HL-60 (cell line): Measurements from ENCODE around the gene MPP2.

Experiments used
- DNase-seq, 2 experiments: peaks; one replicate each; pipeline ENCODE4 v3.0.0-alpha.2; 2010 to 2020; ENCODE audit warnings: low read depth in 1 of 2, low spot score in 1 of 2
- H3K27ac ChIP-seq: fragments of 250-450 bp; sonication (Bioruptor Pico); replicated peaks from 2 replicates; pipeline ENCODE4 v1.5.1; 2020; ENCODE audit warnings: mild to moderate bottlenecking, moderate library complexity
- H3K27me3 ChIP-seq: fragments of 250-450 bp; sonication (Bioruptor Pico); 2 replicates; pipeline ENCODE4 v1.5.1; 2021; ENCODE audit warnings: mild to moderate bottlenecking, moderate library complexity; ENCODE audit not compliant: insufficient read depth, poor library complexity, severe bottlenecking
- H3K4me3 ChIP-seq: replicated peaks from 2 replicates; pipeline ENCODE4 v1.5.1; 2011; ENCODE audit warnings: mild to moderate bottlenecking, control low read depth, low read length; ENCODE audit not compliant: insufficient read depth
- GABPA ChIP-seq: IDR thresholded peaks from 2 replicates; pipeline ENCODE4 v1.6.1; 2012; ENCODE audit warnings: low read depth
- POLR2AphosphoS5 ChIP-seq: IDR thresholded peaks from 2 replicates; pipeline ENCODE4 v1.6.1; 2012; ENCODE audit warnings: low read depth
- SPI1 ChIP-seq: IDR thresholded peaks from 2 replicates; pipeline ENCODE4 v1.6.1; 2012; ENCODE audit warnings: low read depth, mild to moderate bottlenecking, borderline replicate concordance
- TF ChIP-seq, protein P1 (sequence below): IDR thresholded peaks from one replicate; pipeline ENCODE4 v1.5.1; 2011; ENCODE audit warnings: low read length, control low read depth, inconsistent platforms; ENCODE audit not compliant: insufficient read depth
- TF ChIP-seq, protein P2 (sequence below): IDR thresholded peaks from 2 replicates; pipeline ENCODE4 v1.6.1; 2012; ENCODE audit warnings: low read depth; ENCODE audit not compliant: insufficient replicate concordance

The MPP2 gene

DNA sequence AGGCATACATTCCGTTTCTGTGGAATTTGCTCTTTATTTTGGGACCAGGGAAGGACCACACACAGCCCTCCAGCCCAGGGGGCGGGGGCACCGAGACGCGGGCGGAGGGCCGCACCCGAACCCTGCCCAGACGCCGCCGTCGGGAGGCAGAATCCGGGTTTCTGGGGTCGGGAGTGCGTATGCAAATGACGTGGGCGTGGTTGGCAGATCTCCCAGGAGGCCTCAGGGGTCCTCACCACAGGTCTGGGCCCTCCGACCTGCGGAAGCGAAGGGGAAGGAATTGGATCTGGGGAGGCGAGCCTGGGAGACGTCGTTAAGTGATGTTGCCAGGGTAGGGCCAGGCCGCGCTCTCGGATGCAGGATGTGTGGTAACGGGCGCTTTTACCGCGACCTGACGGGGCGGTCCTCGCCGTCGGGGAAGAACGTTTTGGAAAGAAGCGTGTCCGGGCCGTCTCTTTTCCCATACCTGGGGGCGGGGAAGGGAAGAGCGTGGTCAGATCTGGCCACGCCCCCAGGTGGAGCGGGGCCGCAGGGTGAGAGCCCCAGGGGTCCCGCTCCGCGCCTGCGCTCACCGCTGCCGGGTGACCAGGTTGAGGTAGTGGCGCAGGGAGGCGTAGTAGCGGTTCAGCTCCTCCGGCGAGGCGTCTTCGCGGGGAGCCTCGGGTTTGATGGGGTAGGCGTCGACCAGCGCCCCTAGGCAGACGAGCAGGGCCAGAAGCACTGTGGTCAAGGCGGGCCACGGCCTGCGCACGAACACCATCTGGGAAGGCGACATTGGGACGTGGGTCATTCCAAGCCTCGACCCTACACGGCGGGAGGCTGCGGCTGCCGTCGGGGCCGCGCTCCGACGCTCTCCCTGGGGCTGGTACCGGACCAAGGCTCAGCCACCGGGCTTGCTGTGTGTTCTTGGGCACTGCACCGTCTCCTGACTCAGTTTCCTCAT is 45.7 kb upstream of the MPP2 start:
- TF ChIP-seq POLR2AphosphoS5 = no peak
- TF ChIP-seq GABPA = no peak
- no peak for TF ChIP-seq SPI1
- TF ChIP-seq, protein P1, sequence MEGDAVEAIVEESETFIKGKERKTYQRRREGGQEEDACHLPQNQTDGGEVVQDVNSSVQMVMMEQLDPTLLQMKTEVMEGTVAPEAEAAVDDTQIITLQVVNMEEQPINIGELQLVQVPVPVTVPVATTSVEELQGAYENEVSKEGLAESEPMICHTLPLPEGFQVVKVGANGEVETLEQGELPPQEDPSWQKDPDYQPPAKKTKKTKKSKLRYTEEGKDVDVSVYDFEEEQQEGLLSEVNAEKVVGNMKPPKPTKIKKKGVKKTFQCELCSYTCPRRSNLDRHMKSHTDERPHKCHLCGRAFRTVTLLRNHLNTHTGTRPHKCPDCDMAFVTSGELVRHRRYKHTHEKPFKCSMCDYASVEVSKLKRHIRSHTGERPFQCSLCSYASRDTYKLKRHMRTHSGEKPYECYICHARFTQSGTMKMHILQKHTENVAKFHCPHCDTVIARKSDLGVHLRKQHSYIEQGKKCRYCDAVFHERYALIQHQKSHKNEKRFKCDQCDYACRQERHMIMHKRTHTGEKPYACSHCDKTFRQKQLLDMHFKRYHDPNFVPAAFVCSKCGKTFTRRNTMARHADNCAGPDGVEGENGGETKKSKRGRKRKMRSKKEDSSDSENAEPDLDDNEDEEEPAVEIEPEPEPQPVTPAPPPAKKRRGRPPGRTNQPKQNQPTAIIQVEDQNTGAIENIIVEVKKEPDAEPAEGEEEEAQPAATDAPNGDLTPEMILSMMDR = no peak
- TF ChIP-seq, protein P2, sequence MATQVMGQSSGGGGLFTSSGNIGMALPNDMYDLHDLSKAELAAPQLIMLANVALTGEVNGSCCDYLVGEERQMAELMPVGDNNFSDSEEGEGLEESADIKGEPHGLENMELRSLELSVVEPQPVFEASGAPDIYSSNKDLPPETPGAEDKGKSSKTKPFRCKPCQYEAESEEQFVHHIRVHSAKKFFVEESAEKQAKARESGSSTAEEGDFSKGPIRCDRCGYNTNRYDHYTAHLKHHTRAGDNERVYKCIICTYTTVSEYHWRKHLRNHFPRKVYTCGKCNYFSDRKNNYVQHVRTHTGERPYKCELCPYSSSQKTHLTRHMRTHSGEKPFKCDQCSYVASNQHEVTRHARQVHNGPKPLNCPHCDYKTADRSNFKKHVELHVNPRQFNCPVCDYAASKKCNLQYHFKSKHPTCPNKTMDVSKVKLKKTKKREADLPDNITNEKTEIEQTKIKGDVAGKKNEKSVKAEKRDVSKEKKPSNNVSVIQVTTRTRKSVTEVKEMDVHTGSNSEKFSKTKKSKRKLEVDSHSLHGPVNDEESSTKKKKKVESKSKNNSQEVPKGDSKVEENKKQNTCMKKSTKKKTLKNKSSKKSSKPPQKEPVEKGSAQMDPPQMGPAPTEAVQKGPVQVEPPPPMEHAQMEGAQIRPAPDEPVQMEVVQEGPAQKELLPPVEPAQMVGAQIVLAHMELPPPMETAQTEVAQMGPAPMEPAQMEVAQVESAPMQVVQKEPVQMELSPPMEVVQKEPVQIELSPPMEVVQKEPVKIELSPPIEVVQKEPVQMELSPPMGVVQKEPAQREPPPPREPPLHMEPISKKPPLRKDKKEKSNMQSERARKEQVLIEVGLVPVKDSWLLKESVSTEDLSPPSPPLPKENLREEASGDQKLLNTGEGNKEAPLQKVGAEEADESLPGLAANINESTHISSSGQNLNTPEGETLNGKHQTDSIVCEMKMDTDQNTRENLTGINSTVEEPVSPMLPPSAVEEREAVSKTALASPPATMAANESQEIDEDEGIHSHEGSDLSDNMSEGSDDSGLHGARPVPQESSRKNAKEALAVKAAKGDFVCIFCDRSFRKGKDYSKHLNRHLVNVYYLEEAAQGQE = no peak

DNA sequence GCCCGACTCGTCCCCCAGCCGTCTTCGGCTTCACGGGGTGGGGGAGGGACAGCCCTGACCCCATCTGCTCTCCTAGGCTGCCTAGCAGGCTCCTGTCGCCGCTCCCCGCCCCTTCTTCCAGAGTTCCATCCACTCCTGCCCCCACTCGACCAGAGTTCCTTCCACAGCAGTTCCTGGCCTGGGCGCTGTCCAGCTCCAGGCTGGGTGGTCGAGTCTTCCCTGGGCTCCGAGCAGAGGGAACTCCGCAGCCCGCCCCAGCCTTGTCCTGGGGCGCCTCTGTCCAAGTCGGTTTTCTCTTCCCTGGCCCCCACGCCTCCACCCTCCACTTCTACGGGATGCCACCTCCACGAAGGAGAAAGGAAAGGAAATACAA is 45.0 kb upstream of the MPP2 start:
- no peak for DNase-seq
- Histone ChIP-seq H3K4me3 (no peak overlapping the region), H3K27me3 (peaks cover 25% of the 10 kb centered on the region), H3K27ac (no peak overlapping the region)
- TF ChIP-seq SPI1 = no peak
- TF ChIP-seq, protein P2 = peak; percentile 35

More for the DNA sequence above, 45.7 kb upstream of the MPP2 start:
- Histone ChIP-seq H3K27me3 (peaks cover 25% of the 10 kb centered on the region), H3K27ac (no peak overlapping the region), H3K4me3 (no peak overlapping the region)
- DNase-seq = no peak

DNA sequence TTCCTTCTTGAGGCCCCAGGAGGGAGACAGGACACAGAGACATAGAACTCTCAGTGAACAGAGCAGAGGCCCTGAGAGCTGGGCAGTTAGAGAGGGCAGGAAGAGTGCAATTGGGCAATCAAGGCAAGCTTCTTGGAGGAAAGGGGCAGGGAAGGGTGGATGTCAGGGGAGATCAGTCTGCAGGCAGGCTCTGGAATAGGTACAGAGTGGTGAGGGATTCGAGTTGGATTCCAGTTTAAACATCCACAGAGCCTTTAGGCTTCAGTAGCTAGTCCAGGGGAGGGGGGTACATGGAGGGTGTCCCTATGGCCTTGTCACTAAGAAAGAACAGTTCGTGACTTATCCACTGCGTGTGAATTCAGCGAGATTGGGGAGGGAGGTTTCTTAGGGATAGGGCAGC is 44.4 kb upstream of the MPP2 start:
- TF ChIP-seq SPI1 (no peak), POLR2AphosphoS5 (no peak), GABPA (no peak)
- TF ChIP-seq, protein P2 = no peak
- Histone ChIP-seq H3K4me3 (no peak overlapping the region), H3K27ac (no peak overlapping the region), H3K27me3 (peaks cover 25% of the 10 kb centered on the region)
- no peak for DNase-seq

DNA sequence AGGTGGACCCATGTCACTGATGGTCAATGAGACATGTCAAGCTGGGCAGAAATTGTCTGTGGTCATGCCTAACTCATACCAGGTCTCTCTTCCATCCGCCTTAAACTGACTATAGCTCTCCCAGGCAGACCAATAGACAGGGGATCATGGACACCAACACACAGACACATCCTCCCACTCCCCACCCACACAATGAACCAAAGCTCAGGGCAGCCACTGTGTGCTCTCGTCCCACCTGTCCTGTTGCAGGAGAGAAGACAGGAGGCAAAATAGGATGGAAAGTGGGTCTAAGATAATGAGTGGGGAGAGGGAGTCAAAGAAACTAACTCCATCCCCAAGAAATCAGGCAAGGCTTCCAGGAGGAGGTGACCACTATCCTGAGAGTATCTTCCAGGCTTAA is 43.2 kb upstream of the MPP2 start:
- no peak for DNase-seq
- TF ChIP-seq, protein P1 = no peak
- no peak for TF ChIP-seq GABPA
- no peak for TF ChIP-seq POLR2AphosphoS5
- TF ChIP-seq SPI1 = no peak
- TF ChIP-seq, protein P2 = no peak
- Histone ChIP-seq H3K27ac (no peak overlapping the region), H3K27me3 (peaks cover 25% of the 10 kb centered on the region), H3K4me3 (no peak overlapping the region)
